HG03064 (cell line): ENCODE results near the gene FRY.

Source experiments
- ATAC-seq: cut with Tn5 transposase; IDR thresholded peaks from one replicate; pipeline ENCODE4 v1.9.1; 2021; ENCODE audit warnings: low read depth; ENCODE audit not compliant: unreplicated experiment

Gene FRY

DNA sequence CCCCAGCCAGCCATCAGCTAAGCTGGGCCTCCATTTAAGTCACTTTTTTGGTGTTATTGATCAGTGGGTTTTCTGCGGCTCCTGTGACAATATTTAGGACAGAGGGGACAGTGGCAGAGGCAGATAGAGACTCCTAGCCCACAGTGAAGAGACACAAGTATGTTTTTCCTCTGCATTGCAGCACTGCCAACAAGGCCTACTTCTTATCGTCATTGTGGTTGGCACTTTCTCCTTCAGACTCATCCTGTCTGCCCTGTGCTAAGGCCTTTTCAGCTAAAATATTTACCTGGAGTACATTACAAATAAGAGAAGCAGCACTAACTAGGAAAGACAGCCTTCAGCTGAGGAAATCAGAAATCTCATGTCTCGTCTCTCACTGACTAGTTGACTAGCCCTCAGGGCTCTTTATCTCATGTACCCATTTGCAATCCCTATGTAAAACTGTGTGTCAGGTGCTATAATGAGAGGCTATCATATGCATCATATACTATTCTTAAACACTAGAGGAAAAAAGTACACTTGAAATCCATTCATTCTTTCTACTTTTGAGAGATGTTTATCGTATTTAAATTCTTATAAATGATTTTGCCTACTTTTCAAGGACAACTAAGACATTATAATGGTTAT is 221.4 kb downstream of the FRY start:
- ATAC-seq: no peak

DNA sequence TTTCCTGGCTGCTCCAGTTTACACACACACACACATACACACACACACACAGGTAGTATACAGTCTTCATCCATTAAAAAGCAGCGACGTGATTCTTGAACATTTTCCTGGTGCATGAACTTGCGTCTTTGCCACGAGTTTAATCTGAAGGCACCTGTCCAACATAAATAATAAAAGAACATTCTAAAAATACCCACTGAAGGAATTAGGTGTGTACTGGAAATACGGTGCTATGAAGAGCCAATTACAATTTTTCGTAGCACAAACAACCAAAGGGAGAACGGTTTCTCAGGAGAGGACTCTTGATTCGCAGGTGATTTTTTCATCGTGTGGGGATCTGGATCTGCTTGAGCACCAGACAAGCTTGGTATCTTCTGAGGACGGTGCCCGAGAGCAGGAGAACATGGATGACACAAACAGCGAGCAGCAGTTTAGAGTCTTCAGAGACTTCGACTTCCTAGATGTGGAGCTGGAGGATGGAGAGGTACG is 222.4 kb downstream of the FRY start:
- no peak for ATAC-seq

GRCh38 chr13:32254416-32254815 is 222.8 kb downstream of the FRY start:
- ATAC-seq: no peak

DNA sequence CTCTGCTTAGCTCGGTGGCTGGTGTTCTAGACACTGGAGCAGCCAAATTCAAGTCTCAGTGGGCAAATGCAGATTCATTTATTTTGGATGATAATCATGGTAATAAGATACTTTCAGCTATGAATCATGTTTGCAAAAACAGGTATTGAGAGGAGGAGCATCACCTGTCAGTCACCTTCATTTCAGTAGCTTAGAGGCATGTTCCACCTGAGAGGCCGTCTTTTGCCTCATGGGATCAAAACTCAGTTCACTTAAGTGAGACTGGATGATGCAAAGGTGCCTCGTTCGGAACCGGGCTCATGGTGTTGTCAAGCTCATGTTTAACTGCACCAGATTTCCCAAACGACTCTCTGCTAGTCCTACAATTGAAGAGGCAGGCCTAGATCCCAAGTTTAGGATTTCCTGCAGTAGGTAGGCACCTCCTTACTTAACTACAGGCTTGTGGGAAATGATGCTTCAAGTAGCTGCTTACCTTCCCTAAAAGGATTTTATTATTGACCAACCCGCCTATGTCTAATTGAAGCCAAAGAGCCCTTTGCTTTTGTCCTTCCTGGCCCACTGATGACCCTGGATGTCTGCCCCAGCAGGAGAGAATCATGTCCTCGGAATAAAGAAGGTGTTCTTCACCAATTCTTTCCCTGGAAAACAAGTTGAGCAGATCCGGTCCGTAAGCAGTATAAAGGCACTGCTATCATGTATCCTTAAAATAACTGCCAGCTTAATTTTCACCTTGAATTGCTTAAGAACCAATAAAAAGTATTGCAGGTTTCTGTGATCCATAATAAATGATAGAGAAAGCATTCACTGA is 223.5 kb downstream of the FRY start:
- no peak for ATAC-seq

DNA sequence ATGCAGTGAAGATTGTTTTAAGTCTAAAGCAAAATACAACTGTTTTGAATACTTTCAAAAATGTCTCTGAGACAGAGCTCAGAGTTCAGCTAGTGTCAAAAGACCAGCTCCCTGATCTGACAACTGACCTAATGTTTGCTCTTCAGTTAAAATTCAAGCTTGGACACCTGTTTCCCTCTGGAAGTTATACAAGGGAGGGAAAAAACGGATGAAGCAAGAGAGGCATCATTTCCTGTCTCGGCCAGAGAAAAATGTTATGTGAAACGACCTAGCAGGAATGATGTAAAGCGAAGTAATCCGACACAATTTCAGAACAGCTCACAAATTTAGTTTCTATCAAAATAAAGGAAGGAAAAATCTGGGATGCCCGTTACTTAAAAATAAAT is 224.1 kb downstream of the FRY start:
- ATAC-seq: no peak

GRCh38 chr13:32256243-32256642 is 224.7 kb downstream of the FRY start:
- no peak for ATAC-seq

GRCh38 chr13:32257649-32258048 is 226.1 kb downstream of the FRY start:
- no peak for ATAC-seq

DNA sequence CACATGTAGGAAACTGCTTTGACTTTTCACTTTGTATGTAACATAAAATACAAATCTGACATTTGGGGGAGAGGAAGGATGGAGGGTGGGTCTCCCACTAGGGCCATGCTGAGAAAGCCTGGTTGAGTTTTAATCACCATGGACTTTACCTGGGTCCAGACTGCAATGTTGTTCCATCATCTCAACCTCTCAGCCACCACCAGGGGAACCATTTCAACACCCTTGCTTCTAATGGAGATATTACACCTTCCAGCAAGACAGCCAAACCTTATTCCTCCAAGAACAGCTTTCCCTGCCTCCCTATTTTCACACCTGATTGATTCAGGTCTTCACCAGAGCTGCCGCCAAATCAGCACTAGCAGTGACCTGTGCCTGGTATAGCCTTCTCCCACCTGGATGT is 227.5 kb downstream of the FRY start:
- no peak for ATAC-seq

GRCh38 chr13:32261567-32261966 is 230.0 kb downstream of the FRY start:
- ATAC-seq: no peak

- ATAC-seq: no peak
Observed at GRCh38 chr13:32262165-32262564, 230.6 kb downstream of the FRY start.

DNA sequence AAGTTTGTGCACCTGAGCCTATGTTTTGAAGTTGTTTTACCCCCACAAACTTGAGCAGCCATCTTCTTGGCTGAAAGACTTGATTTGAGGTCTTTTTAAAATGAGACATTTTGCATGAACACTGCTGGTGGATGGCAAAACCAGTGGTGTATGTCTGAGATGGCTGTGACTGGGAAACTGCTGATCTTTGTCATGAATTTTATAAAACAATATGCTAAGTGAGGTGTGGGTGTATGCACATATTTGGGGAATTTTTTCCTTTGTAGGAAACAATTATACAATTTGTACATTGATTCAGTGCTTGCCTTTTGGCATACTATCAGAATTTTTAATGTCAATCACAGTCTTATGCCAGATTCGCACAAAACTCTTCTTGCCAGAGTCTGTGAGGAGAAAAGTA is 231.0 kb downstream of the FRY start:
- ATAC-seq: no peak

- no peak for ATAC-seq
Observed at GRCh38 chr13:32264407-32264806, 232.8 kb downstream of the FRY start.

- ATAC-seq: no peak
Observed at GRCh38 chr13:32265726-32266125, 234.2 kb downstream of the FRY start.

DNA sequence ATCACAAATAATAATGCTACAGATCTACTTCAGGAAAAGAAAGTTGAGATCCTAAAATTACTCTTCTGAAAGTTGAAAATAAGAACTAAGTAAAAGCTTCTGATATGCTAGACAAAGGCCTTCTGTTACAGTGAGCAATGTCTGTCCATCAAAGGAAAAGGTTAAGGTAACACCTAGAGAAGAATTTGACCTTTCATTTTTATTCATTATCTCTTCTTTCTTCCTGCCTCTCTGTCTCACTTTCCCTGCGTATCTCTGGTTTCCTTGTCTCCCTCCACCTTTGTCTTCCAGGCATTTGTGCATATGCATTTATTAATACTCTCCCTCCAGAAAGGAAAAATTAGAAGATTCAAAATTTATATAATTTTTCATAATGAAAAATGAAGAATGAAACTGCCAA is 234.6 kb downstream of the FRY start:
- no peak for ATAC-seq

DNA sequence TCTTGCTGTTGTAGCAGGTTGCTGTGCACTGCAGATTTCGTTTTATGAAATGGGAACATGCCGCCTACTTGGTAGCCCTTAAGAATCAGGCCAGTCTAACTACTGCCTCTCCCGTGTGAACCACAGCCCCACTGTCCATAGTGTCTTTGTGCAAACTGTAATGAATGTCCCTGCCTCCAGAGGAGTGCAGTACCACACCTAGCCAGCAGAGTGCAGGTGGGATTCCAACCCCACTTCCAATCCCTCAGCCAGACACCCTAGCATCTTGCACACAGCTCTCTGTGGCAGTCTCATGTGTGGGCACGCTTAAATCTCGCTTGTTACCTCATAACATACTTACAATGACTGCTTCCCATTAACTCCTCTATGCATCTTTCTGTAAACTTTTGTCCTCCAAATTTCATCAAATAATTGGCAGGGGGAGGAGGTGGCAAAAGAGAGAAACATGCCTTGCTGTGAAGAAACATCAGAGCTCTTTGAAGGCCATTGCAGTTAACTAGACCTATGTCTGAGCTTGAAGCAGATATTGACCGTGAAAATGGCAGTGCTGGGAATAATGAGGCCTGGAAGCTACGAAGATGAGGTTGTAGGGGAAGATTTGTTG is 236.4 kb downstream of the FRY start:
- peak; percentile 83 for ATAC-seq

DNA sequence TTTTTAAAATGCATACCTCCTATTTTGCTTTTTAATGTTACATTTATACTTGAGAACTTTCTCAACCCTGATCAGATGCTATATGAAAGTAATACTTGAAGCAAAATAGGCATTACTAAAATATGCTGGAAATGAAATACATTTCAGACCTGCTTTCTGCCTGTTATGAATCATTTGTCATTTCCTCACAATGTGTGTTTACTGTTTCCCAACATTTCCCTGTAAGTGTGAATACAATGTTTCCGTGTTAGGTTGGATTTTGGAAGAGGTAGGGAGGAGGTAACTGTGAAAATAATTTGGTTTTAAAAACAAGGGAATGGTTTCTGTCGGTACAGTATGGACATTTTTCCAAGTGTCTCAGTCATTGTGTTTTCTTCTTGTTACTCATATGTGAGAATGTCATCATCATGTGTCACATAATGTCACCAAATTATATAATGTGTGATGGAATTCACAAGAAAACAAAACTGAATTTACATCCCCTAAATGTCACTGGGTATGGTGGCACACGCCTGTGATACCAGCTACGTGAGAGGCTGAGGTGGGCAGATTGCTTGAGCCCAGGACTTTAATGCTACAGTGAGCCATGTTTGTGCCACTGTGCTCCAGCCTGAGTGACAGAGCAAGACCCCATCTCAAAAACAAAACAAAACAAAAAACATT is 240.6 kb downstream of the FRY start:
- ATAC-seq: no peak

DNA sequence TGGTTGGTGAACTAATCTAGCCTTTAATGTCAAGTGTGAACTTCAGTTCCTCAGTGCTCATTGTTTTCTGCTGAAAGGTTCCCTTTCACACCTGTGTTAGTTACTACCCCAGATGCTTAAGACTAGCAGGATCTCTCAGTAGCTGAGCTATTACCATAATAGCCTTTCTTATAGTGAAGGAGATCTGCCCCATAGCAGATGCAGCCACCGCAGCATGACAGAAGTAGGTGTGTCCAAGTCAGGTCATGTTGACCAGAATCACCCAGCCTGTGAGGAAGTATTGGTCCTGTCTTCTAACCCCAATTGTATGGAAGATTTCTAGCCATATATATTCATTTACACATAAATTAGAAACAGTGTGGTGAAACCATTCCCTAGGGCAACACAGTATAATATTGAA is 246.3 kb downstream of the FRY start:
- no peak for ATAC-seq

- ATAC-seq: no peak
Observed at GRCh38 chr13:32278426-32278825, 246.9 kb downstream of the FRY start.

- ATAC-seq: no peak
Observed at GRCh38 chr13:32281096-32281495, 249.5 kb downstream of the FRY start.

DNA sequence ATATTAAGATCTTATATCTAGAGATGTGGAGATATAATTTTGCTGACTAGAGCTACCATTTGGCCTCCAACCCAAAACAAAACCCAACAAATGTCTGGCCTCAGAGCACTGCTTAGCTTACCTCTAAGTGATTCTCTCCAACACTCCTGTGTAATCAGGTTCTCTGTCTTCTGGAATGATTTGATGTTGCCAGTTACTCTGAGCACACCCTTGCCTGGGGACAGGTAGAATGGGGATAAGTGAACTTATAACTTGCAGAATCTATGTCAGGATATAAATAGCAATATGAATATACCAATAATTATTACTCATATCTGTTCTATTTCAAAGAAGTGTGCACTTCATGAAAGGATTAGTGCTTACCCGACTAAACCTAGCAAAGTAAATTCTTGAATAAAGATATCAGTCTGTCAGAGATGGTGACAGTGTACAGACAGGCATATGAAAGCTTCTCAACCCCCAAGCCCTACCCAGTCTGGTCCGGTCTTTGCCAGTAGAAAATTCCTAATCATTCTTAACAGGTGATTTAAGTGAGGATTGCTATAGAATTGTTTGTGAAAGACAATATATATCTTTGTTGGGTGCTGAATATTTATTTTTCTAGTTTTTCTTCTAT is 250.6 kb downstream of the FRY start:
- no peak for ATAC-seq
